OCI-LY7 (cell line): Measurements from ENCODE around the gene EDNRA. TPM values are rescaled to one million over a fixed set of nuclear protein-coding genes. Genes with fewer than 3 reads are reported as not detected.

ENCODE experiments used
- BruUV-seq: library from RNA; stranded (reverse); fragments of 400-500 nt; replicated peaks from 2 replicates; lab custom pipeline; 2021; lab: Mats Ljungman, UMichigan
- CTCF ChIA-PET: fragments of 300-600 bp; sonication (Branson Sonifier 250); formaldehyde crosslinking; loops from one replicate; lab custom pipeline; 2022; ENCODE audit warnings: antibody characterized with exemption; ENCODE audit not compliant: unreplicated experiment; lab: Charles Lee
- POLR2A ChIA-PET: fragments of 300-600 bp; sonication (Branson Sonifier 250); formaldehyde crosslinking; loops from one replicate; lab custom pipeline; 2022; ENCODE audit warnings: antibody characterized with exemption; lab: Charles Lee
- DNase-seq: peaks from one replicate; pipeline ENCODE4 v3.0.0-alpha.2; 2015; ENCODE audit warnings: low spot score
- H2AFZ ChIP-seq: fragments of 200-600 bp; sonication (generic), shearing (Covaris generic); 2 replicates; pipeline ENCODE4 v1.6.1; 2014; ENCODE audit warnings: mild to moderate bottlenecking, antibody characterized with exemption, low read length, moderate library complexity
- H3K27ac ChIP-seq: fragments of 200-600 bp; sonication (generic); 2 replicates; pipeline ENCODE4 v1.5.1; 2014; ENCODE audit warnings: mixed run types, low read depth, mild to moderate bottlenecking, moderate library complexity, low read length, inconsistent platforms; ENCODE audit not compliant: poor library complexity, severe bottlenecking
- H3K36me3 ChIP-seq: fragments of 200-600 bp; sonication (generic); 2 replicates; pipeline ENCODE4 v1.6.1; 2014; ENCODE audit warnings: mild to moderate bottlenecking, antibody characterized with exemption, low read length, moderate library complexity, mixed read lengths; ENCODE audit not compliant: insufficient read depth
- H3K4me1 ChIP-seq: fragments of 200-600 bp; sonication (generic); 2 replicates; pipeline ENCODE4 v1.5.1; 2014; ENCODE audit warnings: mild to moderate bottlenecking, low read length; ENCODE audit not compliant: insufficient read depth, poor library complexity, severe bottlenecking
- H3K4me2 ChIP-seq: fragments of 200-600 bp; sonication (generic); 2 replicates; pipeline ENCODE4 v1.6.1; 2014; ENCODE audit warnings: mild to moderate bottlenecking, low read length
- H3K4me3 ChIP-seq: fragments of 200-600 bp; sonication (generic); 2 replicates; pipeline ENCODE4 v1.5.1; 2014; ENCODE audit warnings: mild to moderate bottlenecking, low read depth, low read length; ENCODE audit not compliant: poor library complexity, severe bottlenecking
- H3K79me2 ChIP-seq: fragments of 200-600 bp; sonication (generic); 2 replicates; pipeline ENCODE4 v1.6.1; 2016; ENCODE audit warnings: low read depth, mild to moderate bottlenecking, low read length, moderate library complexity, mixed read lengths; ENCODE audit not compliant: insufficient read depth
- H3K9me2 ChIP-seq: fragments of 200-600 bp; sonication (generic); 2 replicates; pipeline ENCODE4 v1.6.1; 2016; ENCODE audit warnings: mild to moderate bottlenecking, low read length, mixed read lengths; ENCODE audit not compliant: insufficient read depth
- H3K9me3 ChIP-seq: fragments of 200-600 bp; sonication (generic); 2 replicates; pipeline ENCODE4 v1.6.1; 2014; ENCODE audit warnings: mild to moderate bottlenecking, mixed run types, low read length, mixed read lengths
- H4K20me1 ChIP-seq: fragments of 200-600 bp; sonication (generic); 2 replicates; pipeline ENCODE4 v1.6.1; 2014; ENCODE audit warnings: mild to moderate bottlenecking, antibody characterized with exemption, low read length, moderate library complexity, mixed read lengths; ENCODE audit not compliant: insufficient read depth
- EZH2phosphoT487 ChIP-seq: fragments of 200-600 bp; sonication (generic); IDR thresholded peaks from 2 replicates; pipeline ENCODE4 v1.6.1; 2018; ENCODE audit warnings: low read depth, borderline replicate concordance, mild to moderate bottlenecking, mixed run types, antibody characterized with exemption, low read length, moderate library complexity, mixed read lengths
- intact Hi-C: fragments of 100-400 bp; cut with micrococcal nuclease; formaldehyde crosslinking; loops from one replicate; pipeline ENCODE4 v1.10.0; 2022; ENCODE audit not compliant: unreplicated experiment
- total RNA-seq, 2 experiments: library from RNA; depleted of rRNA in 1 of 2; stranded (reverse); fragments of >200 nt in 1 of 2; shearing (Covaris generic) in 1 of 2; gene quantifications; 2 replicates each; pipeline ENCODE4 v1.2.3, GENCODE V29; 2014 to 2022
- TF ChIP-seq, protein P1 (sequence below): fragments of 200-600 bp; sonication (generic); conservative IDR thresholded peaks from 2 replicates; pipeline ENCODE4 v1.5.1; 2014; ENCODE audit warnings: mild to moderate bottlenecking, antibody characterized with exemption, low read length, moderate library complexity, mixed read lengths

Gene EDNRA
- total RNA-seq, 2 experiments from 2014 or later, result not detected

DNA sequence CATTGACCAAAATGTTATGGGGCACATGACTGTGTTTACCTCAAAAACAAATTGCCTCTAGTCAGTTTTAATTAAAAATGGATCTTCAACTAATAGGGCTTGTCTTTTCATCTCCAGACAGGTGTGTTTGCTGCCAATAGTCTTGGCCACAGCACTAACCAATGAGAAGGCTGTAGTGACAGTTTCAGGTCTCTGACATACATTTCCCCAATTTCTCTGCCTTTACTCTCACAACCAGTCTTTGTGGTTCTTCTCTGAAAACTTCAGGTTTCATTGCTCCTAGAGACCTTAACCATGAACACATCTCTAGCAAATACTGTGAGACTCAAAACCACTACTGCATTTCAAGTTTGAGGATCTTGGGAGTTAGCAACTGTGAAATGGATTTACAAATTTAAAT is 3.5 kb upstream of the EDNRA start:
- H3K9me2 ChIP-seq, result no peaks in the 10 kb centered on the region
- H2AFZ ChIP-seq, result no peak overlapping the region
- H3K27ac ChIP-seq, result no peak overlapping the region
- no peaks in the 10 kb centered on the region for H3K36me3 ChIP-seq
- BruUV-seq, result no TSS peak
- no peaks in the 10 kb centered on the region for H3K9me3 ChIP-seq
- intact Hi-C loops, result no loop called here
- ChIA-PET POLR2A (no interaction called here), CTCF (no interaction called here)
- DNase-seq, result no peak
- no peak overlapping the region for H3K4me3 ChIP-seq
- H3K4me1 ChIP-seq, result no peaks in the 10 kb centered on the region
- no peaks in the 10 kb centered on the region for H4K20me1 ChIP-seq
- H3K79me2 ChIP-seq, result no peaks in the 10 kb centered on the region
- no peak overlapping the region for H3K4me2 ChIP-seq
- TF ChIP-seq, protein P1, sequence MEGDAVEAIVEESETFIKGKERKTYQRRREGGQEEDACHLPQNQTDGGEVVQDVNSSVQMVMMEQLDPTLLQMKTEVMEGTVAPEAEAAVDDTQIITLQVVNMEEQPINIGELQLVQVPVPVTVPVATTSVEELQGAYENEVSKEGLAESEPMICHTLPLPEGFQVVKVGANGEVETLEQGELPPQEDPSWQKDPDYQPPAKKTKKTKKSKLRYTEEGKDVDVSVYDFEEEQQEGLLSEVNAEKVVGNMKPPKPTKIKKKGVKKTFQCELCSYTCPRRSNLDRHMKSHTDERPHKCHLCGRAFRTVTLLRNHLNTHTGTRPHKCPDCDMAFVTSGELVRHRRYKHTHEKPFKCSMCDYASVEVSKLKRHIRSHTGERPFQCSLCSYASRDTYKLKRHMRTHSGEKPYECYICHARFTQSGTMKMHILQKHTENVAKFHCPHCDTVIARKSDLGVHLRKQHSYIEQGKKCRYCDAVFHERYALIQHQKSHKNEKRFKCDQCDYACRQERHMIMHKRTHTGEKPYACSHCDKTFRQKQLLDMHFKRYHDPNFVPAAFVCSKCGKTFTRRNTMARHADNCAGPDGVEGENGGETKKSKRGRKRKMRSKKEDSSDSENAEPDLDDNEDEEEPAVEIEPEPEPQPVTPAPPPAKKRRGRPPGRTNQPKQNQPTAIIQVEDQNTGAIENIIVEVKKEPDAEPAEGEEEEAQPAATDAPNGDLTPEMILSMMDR, result no peak
- no peak for TF ChIP-seq EZH2phosphoT487

DNA sequence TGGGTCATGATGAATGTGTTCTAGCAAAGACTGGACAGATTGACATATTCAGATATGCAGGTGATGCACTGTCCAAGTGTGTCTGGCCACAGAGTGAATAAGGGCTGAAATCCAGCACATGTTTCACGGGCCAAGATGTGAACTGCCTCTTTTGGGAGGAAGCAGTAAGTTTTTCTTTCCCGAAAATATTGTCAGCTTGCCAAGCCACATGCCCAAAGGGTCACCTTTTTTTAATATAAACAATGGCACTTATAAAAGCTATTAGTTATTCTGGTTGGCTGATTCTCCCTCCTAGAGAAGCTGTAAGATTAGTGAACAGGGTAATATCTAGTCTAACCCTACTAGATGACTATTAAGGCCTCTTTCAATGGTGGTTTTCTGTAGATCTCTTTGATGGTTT is 1.5 kb upstream of the EDNRA start:
- H3K9me2 ChIP-seq, result no peaks in the 10 kb centered on the region
- no peaks in the 10 kb centered on the region for H3K36me3 ChIP-seq
- ChIA-PET POLR2A (interaction anchor here (0.6 kb wide), 1 partner anchor 14 kb away, joined by 3 read pairs; no protein-coding TSS in a partner anchor), CTCF (no interaction called here)
- no peak for DNase-seq
- H3K4me3 ChIP-seq, result no peak overlapping the region
- no peaks in the 10 kb centered on the region for H4K20me1 ChIP-seq
- intact Hi-C loops, result no loop called here
- TF ChIP-seq, protein P1, result no peak
- no peak for TF ChIP-seq EZH2phosphoT487
- no TSS peak for BruUV-seq
- no peak overlapping the region for H3K4me2 ChIP-seq
- no peaks in the 10 kb centered on the region for H3K79me2 ChIP-seq
- H3K9me3 ChIP-seq, result no peaks in the 10 kb centered on the region
- no peak overlapping the region for H2AFZ ChIP-seq
- H3K4me1 ChIP-seq, result no peaks in the 10 kb centered on the region
- no peak overlapping the region for H3K27ac ChIP-seq

DNA sequence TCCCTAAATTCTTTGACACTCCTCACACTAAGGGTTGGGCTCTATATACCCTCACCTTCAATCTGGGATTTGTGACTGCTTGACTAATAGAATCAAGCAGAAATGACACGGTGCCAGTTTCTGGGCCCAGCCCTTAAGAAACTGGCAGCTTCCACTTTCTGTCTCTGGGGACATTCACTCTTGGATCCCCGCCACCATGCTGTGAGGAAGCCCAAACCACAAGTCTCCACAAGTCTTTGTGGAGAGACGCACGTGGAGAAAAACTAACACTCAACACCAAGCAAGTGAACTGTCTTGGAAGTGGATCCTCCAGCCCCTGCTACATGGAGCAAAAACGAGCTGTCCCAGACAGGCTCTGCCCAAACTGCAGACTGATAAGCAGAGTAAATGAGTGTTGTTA is 1.1 kb upstream of the EDNRA start:
- no peaks in the 10 kb centered on the region for H3K36me3 ChIP-seq
- no peak for DNase-seq
- BruUV-seq, result no TSS peak

More for the DNA sequence above, 1.1 kb upstream of the EDNRA start:
- ChIA-PET POLR2A (no interaction called here), CTCF (interaction anchor here (0.5 kb wide), 1 partner anchor 9 kb away, joined by 9 read pairs; no protein-coding TSS in a partner anchor)
- Histone ChIP-seq H4K20me1 (no peaks in the 10 kb centered on the region), H3K9me2 (no peaks in the 10 kb centered on the region), H3K27ac (no peak overlapping the region), H3K79me2 (no peaks in the 10 kb centered on the region), H2AFZ (no peak overlapping the region), H3K9me3 (no peaks in the 10 kb centered on the region), H3K4me1 (no peaks in the 10 kb centered on the region), H3K4me2 (no peak overlapping the region), H3K4me3 (no peak overlapping the region)
- intact Hi-C loops, result no loop called here
- TF ChIP-seq EZH2phosphoT487, result no peak
- TF ChIP-seq, protein P1, result no peak
